HG03175 (cell line): ENCODE results near the gene SPTSSB.

Source experiments
- ATAC-seq: cut with Tn5 transposase; IDR thresholded peaks from one replicate; pipeline ENCODE4 v1.9.1; 2021; ENCODE audit warnings: mild to moderate bottlenecking, moderate library complexity; ENCODE audit not compliant: unreplicated experiment

SPTSSB gene

DNA sequence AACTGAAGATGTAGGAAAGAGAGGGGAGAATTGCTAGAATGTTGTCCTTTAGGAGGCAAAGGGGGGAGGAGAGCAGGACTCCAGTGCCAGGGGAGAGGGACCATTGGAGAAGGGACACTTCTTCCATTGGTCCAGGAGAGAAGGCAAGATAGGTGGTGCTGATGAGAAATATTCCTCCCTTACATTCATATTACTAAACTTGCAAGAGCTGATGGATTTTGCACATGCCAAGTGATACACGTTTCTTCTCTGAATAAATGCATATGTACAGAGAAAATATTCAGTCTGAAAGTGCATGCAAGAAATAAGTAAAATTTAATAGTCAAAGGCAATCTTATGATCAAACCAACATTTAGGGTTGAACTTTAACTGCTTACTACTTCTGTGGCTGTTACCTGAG is 21.5 kb upstream of the SPTSSB start:
- ATAC-seq = no peak

DNA sequence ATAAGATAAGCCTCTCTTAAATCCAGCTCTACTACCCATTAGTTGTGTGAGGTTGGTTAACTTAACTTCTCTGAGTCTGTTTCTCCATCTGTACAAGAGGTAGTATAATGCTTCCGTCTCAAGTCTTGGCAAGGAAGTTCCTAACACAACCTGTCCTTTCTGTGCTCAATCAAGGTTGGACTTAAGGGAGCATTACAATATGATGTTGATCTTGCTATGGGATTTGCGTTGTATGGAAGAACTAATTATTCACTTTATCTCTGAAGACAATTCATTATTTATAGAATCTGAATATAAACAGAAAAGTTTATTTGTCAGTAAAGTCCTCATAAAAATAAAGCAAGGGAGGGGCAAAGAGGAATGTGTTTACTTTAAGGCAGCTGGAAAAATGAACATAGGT is 18.9 kb upstream of the SPTSSB start:
- no peak for ATAC-seq

DNA sequence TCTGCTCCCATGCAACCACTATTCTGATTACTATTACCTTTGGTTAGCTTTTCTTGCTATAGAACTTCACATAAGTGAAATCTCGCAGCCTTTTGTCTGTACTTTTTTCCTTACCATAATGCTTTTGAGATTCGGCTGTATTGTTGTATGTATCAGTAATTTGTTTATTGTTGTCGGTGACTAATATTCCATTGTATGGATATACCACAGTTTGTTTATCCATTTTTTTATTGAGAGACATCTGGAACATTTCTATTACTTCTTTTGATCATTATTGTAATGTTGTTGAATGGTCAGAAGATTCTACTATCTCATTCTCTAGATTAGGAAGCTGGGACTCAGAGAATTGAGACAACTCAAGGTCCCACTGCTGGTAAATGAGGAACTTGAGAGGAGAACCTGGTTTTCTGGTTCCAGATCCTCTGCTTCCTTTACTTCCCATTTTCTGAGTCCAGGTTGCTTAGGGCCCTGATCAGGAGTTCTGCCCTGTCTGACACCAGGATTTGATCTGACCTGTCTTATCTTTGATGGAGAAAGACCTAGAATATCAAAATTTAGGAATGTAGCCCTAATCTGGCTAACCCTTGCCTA is 18.2 kb upstream of the SPTSSB start:
- ATAC-seq = no peak

DNA sequence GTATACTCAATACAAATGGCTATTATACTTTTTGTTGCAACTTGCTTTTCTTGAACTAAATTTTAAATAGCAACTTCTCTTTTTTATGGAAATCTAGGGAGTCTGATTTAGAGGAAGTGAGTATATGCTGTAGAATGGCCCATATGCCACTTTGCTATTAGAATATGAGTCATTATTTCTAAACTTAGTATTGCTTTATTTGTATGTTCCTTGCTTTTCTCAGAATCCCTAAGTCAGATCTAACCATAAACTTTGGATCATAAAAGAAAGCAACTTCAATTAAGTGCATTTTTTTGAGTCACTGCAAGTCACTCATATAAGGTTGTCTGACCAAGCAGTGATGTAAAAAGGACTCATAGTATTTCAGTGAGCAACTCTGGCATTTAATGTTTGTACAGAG is 17.5 kb upstream of the SPTSSB start:
- ATAC-seq = no peak

DNA sequence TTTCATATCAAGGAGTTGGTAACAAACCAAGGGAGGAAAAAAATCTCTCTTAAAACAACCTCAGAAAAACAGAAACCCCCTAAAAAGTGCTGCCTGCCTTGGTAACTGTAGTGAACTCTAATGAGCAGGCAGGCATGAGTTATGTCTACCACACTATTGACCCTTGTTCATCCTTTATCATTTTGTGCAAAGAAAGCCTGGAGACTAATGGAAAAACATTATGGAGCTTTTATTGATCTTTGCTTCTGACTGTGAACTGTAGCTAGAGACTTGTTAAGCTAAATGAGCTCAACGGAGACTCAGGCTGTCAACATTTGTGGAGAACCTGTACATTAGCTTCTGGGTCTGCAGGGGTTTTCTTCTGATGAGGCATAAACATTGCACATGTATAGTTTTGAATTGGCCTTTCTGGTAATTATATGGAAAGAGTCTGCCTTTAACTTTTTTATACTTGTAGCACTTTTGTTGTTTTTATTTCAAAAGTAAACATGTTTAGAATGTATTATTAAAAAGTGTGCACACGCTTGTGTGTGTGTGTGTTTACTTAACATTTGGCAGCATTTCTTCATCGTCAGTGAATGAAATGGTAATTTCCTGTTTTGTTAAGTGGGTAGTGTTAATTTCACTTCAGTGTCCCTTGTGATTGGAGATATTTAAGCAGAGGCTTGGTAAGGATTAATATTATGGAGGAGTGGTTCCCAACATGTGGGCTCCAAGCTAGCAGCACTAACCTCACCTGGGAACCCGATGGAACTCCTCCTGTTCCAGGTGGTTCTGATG is 15.9 kb upstream of the SPTSSB start:
- no peak for ATAC-seq

DNA sequence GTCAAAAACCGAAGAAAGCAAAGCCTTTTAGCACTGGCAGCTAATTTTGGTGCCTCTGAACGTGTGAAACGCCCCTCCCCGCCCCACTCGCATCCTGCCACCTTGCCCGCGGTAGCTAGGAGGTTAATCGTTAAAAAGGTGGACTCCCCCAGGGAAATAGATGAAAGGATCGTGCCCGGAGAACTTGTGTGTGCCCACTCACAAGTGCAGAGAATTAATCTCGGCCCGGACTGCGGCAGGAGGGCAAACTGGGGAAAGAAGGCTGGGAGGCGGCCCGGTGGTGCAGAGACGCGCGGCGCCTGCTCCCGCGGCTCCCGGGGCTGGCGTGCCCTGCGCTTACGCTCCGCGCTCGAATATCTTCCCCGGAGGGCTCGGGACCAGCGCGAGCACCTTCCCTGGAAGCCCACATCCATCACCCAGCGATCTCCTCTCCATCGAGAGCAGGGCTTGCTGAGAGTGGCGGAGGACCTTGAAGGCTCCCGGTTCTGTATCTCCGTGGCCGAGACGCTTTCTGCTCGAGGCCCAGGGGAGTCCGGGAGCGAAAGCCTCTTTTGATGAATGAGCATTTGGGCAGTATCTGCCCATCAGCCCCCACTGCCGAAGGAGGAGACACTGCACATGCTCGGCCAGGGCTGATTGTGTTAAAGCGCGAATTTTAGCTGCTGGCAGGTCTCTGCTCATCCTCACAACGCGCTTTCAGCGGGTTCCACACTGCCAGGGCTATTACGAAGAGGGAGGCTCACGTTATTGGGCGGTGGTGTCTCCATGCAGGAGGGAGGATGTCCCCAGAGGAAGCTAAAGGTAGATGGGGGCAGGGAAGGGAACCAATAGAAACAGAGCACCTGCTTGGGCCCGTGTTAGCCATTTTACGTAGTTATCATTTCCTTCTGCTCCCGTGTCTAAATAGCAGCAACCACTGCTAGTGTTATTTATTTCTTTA is 1.3 kb upstream of the SPTSSB start:
- peak; percentile 49 for ATAC-seq

DNA sequence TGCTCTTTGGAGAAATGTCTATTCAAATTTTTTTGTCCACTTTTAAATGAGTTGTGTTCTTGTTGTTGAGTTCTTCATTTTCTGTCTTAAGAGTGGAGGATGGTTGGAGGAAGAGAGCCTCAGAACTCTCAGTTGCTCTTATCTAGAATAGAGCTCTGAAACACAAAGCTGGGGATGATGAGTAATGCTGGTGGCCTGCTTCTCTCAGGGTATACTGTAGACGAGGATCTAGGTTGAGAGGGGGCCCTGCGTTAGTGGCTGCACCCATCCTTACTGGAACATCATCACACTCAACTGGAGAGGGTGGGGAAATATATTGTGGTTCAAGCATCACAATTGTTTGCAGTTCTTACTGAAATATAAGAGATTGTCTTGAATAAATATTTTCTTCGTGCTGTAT is 1.8 kb downstream of the SPTSSB start:
- ATAC-seq = no peak

DNA sequence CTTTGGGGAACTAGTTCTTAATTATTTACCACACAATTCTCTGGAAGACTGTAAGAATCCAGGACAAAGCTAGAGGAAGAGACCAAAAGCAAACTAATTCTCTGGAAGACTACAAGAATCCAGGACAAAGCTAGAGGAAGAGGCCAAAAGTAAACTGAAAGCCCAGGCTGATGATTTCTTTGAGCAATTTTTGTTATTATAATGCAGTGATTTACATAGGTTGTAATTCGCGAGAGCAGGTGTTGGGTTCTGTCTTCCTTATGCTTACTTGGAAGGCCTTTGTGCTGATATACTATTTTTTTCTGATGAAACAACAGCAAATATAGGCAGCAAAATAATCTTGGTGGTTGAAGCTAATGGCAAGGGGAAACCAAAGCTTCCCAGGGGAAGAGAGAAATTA is 5.2 kb downstream of the SPTSSB start:
- ATAC-seq = no peak

DNA sequence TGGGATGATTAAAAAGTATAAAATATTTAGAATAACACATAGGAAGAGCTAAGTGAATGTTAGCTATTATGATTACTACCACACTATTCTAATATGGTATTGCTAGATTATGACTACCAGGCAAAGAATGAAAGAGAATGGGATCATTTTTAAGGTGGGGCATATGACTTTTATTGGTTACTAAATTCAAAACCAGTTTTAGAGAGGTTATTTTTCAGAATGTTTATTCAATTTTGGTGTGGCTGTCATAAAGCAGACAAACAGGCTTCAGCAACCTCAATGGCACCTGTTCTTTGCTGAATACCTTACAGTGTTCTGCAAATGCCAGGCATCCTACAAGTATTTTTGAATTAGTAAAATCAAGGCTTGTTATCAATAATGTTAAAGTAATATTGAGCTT is 12.8 kb downstream of the SPTSSB start:
- no peak for ATAC-seq

DNA sequence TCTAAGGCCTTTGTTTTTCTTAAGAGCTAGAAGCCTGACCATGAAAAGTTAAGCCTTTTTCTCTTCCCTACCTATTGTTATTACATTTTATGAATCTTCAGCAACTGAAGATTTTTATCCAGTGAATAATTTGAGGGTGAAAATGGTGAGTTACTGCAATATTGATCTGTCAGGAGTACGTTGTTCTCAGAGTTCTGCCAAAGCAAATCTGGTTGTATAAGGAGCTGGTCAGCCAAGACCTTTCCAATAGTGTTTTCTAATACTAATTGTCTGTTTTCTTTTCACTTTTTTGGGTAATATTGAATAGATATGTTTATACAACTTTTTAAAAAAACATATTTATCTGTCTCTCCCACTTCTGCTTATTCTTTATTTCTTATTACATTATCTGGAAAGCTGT is 15.0 kb downstream of the SPTSSB start:
- no peak for ATAC-seq

DNA sequence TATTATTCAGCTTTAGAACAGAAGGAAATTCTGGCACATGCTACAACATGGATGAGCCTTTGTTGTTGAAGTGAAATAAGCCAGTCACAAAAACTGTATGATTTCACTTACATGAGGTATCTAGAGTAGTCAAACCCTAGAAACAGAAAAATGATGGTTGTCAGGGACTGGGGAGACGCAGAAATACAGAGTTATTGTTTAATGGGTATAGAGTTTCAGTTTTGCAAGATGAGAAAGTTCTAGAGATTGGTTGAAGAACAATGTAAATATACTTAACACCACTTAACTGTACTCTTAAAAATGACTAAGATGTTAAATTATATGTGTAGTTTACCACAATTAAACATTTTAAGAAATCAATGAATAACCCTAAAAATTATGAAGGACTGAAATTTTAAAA is 15.8 kb downstream of the SPTSSB start:
- no peak for ATAC-seq

DNA sequence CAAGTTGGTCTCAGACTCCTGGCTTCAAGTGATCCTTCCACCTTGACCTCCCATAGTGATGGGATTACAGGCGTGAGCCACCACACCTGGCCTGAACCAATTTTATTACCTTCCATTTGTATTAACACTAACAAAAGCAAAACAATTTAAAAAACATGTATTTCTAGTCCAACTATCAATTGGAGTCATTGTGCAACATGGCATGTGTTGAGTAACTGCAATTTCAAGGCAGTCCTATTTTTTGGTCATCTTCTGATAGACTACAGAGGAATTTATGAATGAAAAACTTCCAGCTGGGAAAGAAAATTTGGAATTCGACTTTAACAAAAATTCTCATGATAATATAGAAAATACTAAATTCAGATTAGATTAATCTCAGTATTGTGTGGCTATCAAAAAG is 16.8 kb downstream of the SPTSSB start:
- ATAC-seq = no peak

DNA sequence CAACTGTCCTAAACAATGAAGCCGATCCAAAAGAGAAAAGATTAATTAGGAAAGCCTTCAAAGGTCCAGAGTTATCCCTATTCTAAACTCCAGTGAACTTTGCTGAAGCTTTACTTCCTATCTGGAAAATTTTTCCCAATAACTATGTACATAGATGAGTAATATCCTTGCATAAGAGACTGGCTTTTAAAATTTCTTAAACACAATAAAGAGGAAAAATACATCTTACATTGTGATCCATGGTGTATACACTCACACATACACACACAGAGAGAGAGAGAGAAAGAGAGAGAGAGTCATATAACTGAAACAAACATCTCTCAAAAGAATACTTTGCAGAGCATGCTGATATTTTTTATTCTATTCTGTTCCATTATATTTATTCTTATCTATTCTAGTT is 20.0 kb downstream of the SPTSSB start:
- ATAC-seq = no peak

DNA sequence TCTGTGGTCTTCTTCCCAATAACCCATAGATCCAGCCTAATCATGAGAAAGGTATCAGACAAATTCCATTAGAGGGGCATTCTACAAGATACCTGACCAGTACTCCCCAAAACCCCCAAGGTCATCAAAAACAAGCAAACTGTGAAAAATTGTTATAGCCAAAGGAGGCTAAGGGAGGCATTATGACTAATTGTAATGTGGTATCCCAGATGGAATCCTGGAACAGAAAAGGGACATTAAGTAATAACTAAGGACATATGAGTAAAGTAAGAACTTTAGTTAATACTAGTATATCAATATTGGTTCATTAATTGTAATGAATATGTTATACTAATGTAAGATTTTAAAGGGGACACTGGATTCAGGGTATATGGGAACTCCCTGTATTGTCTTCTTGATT is 20.4 kb downstream of the SPTSSB start:
- no peak for ATAC-seq

DNA sequence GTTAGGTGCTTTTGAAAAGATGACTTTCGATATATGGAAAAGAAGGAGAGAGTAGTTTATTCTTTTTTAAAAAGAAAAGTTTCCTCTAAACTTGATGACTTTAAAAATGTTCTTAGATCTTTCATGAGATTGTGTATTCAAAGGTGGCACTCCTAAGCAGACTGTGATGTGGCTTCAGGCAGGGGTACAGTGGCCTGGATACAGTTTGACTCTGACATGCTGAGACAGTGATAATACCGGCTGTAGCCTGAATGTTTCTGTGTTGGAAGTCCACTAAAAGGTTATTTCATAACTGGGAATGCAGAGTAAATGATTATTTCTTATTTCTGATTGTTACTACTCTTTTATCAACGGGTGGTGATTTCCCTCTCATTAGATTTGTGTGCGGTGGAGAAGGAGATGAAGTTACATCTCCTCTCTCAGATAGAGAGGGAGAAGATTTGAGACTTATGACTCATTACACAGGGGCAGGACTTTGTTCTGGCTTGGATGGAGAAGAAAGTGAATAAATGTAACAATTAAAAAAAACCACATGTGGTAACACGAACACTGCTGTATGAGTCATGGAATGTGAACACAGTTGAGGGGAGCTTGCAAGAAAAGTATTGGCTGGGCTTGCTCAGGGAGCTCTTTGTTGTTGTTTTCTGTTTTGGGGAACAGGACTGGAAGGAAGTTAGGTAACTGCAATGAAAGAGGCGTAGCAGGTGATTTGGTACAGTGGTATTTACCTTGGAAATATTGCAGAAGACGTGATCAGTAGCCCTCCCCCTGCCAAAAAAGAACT is 21.6 kb downstream of the SPTSSB start:
- peak; percentile 56 for ATAC-seq

DNA sequence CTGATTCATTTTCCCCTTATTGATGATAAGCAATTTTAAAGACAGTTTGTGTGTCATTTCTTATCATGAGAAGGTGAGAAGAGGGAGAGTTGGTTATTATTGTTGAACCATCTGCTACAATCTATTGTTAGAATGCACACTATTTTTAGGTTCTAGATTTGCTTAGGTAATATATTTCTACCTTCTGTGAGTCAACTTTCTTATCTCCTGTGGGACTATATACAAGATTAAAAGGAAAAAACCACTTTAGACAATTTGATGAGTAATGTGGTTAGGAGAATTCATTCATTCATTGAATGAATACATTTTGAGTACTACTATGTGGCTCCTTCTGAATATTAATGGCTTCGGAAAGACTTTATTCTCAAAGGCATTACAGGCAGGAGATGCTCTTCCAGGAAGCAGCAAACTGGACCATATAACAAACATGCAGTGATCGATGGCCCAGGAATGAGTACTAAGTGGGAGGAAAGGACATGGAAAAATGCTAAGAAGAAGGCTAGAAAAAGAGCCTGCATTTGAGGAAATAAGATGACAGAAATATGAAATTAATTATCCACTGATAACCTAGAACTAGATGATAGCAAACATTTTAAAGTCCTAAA is 22.4 kb downstream of the SPTSSB start:
- peak; percentile 37 for ATAC-seq

DNA sequence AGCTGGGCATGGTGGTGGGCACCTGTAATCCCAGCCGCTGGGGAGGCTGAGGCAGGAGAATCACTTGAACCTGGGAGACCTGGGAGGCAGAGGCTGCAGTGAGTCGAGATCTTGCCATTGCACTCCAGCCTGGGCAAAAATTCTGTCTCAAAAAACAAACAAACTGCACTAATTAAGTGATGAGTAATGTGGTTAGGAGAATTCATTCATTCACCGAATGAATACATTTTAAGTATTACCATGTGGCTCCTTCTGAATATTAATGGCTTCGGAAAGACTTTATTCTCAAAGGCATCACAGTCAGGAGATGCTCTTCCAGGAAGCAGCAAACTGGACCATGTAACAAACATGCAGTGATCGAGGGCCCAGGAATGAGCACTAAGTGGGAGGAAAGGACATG is 23.6 kb downstream of the SPTSSB start:
- ATAC-seq = no peak

DNA sequence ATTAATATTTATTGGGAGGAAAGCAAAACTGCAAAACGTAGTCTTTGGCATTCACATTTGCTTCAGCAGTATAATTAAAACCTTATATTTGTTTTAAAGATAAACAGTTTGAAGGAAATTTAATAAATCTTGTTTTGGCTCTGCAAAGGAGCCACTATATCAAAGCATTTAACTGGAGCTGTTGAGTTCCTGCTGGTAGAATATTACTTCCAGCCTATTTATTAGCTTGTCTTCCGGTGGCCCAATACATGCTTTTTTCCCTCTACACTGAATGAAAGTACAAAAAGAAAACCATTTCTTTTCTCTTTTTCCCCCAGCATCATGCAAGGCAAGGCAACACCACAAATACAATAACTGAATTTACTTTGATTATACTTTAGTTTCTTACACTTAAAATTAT is 26.3 kb downstream of the SPTSSB start:
- ATAC-seq = no peak

DNA sequence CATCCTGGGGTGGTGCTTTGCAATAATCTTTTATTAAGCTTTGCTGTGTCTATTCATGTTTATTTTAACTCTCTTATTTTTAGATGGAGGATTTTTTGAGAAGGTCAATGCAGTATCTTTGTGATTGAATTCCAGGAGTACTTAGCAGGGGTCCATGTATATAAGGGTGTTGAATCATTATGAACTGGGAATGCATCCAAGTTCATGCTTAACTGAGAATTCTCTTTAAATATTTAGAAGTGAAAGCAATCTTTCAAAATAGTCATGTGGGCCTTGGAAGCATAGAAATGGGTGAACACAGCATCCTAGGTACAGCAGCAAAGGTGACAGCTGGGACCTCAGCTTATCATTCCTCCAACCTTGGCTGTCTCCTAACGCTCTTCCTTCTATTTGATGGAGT is 27.3 kb downstream of the SPTSSB start:
- ATAC-seq = no peak

DNA sequence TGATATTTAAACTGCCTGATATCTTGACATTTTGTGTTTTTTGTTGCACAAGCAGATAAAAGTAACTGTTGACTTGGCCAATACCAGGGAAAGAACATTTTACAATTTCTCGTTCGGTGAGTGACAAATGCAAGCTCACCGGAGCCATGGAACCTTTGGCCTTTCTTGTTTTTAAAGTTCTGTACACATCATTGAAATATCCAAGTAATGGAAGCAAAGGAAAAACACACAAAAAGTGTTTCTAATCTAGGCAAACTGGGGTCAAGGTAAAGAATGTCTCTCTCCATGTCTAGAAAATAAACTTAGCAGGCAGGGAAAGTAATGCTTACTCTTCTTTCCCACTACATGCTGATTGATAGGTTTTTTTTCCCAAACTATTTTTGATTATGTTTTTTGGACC is 27.8 kb downstream of the SPTSSB start:
- ATAC-seq = no peak

DNA sequence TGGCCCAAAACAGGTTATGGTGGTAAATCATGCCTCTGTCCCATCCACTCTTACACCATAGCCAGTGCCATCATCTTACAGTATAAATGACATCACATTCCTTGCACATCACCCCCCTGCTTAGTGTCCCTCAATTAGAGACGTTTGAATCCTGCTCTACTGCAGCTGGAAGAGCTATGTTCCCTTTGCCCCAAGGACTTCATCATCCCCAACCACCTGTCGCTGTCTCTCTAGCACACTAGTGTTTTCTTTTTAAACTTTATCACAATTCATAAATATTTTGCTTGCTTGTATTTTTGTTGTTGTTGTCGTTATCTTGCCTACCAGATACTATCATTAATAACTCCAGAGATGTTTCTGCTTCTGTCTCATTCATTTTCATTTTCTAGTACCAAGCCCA is 28.7 kb downstream of the SPTSSB start:
- no peak for ATAC-seq
